NCI-H446 treated with DMSO at 0.1 percent for 48 hours (cell line): ENCODE data around the gene SMC4.
A peak's percentile ranks its signal among the peaks of the same experiment; 100 is the strongest.
"Not testable (repeated sequence)": the region's sequence is repeated elsewhere in the genome, so short reads cannot be mapped to it uniquely, and the experiment has no call there.

ENCODE experiments used
- DNase-seq: peaks from one replicate; lab custom pipeline; 2025; lab: John Stamatoyannopoulos, UW

The SMC4 gene

DNA sequence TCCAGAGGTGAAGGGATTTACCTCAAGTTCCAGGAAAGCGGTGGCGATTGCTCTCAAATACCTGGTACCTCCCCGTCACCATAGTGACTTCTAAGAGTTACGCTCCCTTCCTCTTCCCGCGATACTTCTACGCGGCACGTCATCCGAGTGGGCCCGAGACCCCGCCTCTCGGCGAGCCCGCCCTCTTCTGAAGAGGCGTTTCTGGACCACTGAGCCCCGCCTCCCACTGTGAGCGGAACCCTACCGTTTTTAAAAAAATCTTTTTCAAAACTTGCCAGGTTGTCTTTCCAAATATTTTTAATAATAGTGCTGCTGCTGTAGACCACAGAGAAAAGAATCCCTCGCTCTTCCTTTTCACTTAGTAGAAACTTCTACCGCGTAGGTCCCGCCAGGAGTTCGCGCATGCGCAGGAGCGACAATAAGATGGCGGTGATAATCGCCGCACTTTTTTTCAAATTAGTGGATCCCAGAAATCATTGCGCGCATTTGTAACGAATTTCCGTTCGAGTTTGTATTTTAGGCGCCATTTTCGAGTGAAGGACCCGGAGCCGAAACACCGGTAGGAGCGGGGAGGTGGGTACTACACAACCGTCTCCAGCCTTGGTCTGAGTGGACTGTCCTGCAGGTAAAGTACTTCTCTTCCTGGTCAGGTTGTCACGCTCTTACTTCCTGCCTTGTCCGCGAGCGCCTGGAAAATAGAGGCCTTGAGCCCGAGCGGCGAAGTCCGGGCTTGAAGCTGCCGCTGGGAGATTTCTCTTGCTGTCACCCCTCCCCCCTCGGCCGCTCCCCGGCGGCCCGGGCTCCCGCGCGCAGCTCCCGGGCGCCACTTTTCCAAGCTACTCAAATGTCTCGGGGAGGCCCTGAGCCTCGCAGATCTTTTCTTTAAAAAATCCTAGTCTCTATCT lies at the start of gene SMC4, which contains the start of gene IFT80:
SMC4 (plus strand) TSS at position 526 of the 905 bp plus-strand sequence. CDS start 1,177 bp downstream, outside the sequence.
IFT80 (minus strand) TSS at position 101 of the 905 bp plus-strand sequence. CDS start 14,625 bp downstream, outside the sequence.
- peak; percentile 93 for DNase-seq

DNA sequence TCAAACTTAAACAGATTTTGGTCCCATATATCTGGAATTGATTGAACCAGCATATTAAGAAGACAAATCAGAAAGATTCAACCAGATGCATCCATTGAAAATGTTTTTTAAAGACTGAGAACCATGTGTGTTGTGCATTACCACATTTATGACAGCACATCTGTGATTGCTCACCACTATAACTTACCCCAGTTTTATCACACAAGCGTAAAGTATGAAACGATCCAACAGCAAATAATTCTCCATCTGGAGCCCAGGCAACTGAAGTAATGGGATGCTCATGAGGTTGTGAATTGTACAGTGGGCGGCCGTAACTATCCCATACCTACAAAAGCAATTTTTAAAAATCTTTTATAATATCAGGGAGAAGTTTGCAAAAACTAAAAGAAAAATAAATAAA lies 43.6 kb upstream of the SMC4 start:
- no peak for DNase-seq

DNA sequence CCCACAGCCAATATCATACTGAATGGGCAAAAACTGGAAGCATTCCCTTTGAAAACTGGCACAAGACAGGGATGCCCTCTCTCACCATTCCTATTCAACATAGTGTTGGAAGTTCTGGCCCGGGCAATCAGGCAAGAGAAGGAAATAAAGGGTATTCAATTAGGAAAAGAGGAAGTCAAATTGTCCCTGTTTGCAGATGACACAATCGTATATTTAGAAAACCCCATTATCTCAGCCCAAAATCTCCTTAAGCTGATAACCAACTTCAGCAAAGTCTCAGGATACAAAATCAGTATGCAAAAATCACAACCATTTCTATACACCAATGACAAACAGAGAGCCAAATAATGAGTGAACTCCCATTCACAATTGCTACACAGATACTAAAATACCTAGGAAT lies 36.6 kb upstream of the SMC4 start:
- DNase-seq: not testable (repeated sequence)

DNA sequence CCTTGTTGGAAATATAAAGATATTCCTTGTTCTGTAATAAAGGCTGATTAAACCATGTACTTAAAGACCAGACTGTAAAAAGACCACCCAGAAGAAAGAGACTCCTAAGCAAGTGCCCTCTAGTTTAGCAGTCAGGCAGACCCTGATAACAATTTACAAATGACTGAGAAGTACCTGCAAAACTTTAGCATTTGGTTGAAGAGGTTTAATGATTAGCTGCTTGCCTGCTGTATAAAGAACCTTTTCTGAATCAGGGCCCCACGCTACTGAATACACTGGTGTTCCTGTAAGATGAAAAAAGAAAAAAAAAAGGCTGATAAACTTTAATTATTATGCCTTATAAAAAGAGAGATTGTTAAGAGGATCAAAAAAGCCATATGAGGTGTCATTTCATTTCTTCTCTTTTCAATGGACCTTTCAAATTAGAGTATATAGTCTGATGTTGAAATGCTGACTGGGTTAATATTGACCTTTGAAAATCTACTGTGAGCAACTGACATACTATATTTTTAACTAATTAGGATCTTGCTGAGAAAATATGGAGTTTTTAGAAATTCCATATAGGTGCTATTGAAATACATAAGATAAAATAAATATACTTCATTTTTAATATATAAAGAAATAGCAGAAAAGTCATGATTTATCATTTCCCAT lies 33.5 kb upstream of the SMC4 start:
- no peak for DNase-seq

DNA sequence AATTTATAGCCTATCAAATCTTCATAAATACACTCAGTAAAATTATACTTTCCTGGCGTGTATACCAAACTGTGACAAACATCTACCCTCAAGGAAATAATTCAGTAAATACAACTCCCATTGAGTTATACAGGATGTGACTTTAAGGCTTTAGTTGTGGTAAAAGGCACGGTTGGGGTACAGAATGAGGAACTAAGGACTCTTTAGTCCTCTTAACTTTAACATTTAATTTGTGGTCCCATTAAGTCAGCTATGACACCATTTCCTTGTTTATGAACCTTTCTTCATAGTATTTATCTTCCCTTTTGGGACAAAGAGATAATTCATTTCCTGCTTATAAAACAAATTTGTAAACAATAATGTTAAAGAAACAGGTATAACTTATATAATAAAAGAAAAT lies 30.6 kb upstream of the SMC4 start:
- no peak for DNase-seq

DNA sequence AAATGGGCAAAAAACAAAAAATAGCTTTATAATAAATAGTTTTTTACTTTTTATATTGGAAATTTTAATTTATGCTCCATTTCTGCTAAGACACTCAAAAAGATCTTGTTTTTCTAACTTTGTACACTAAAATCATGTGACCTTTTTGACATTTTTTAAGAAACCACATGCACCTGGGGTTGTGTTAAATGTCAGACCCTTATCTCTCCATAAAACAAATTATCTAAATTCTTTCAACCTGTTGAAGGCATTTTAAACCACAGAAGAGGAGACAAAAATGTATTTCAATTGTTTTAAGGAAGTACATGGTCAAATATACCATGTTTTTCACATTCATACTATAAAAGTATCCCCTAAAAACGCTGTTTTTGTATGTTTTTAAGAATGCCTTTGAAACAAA lies 29.7 kb upstream of the SMC4 start:
- DNase-seq: no peak

DNA sequence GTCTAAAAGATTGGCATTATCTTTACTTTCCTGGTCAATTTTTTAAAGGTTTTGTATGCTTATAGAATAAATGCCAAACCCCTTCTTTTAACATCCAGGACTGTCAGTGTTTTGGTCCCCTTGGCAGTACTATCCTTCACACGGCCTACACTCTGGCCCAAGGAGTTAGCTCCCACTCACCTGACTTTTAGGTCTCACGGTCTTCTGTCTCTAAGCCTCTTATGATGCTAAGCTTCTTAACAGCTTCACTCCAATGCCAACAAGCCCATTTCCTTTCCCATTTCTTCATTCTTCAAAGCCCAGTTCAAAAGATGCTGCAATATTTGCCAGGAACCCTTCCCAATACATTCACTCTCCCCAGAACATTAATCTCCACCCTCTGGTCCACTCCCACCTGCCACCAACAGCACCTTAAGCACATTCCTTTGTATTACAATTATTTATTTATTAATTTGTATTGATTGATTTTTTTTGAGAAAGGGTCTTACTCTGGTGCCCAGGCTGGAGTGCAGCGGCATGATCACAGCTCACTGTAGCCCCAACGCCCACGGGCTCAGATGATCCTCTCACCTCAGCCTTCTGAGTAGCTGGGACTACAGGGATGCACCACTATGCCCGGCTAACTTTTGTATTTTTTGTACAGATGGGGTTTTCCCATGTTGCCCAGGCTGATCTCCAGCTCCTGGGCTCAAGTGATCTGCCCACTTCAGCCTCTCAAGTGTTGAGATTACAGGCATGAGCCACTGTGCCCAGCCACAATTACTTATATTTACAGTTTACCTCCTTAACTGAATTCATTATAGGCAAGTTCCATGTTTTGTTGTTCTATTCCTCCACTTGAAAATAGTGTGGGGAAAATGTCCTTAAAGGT lies 28.2 kb upstream of the SMC4 start:
- no peak for DNase-seq

DNA sequence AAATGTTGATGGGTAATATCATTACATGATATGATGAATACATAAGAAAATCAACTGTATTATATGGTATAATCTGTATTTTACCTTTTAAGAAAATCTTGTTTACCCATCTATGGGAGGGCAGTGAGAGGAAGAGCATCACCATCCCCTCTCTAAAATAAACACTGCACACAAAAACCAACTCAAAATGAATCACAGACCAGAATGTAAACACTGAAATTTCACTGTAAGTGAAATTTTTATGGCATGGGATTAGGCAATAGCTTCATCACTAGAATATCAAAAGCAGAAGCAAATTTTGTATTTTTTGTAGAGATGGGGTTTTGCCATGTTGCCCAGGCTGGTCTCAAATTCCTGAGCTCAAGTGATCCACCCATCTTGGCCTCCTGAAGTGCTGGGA lies 26.7 kb upstream of the SMC4 start:
- no peak for DNase-seq

DNA sequence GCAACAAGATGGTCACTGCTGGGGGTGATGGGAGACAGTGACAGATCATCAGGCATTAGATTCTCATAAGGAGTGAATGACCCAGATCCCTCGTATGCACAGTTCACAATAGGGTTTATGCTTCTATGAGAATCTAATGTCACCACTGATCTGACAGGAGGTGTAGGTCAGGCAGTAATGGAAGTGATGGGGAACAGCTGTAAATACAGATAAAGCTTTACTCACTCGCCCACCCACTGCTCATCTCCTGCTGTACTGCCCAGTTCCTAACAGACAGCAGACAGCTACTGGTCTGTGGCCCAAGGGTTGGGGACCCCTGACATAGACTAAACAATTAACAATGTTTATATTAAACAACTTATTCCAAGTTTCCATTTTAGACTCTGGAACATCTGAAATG lies 25.8 kb upstream of the SMC4 start:
- no peak for DNase-seq

DNA sequence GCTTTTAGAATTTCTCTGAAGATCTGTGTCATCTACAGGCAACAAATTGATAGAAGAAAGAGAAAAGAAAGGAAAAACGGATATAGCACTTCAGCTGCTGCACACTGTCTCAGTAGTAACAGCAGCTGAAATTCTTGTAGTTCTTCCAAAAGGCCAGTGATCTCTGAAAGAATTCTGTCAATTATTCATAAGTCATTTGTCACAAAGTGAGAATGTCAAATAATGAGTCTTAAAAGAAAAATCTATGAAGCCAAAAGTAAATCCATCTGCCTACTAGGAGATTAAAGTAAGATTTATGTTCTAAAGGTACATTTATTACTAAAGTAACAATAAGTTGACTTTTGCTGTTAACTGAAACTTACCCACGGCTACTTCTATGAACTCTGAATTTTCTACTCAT lies 25.0 kb upstream of the SMC4 start:
- no peak for DNase-seq

DNA sequence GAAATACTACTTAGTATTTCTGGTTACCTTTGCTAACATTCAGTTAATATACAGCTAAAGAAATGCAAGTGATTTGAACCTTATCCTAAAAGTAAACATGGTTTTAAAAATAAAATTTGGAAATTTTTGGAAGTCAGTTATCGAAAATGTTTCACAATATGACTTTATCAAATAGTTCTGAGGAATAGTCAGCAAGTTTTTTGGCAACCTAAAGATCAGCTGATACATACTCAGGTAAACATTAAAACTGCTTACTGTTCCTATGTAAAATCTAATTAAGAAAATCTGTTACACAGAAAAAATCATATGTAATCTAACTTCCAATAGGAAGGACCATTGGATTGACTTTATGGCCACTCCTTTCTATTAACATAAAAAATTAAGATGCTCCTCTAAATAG lies 24.5 kb upstream of the SMC4 start:
- no peak for DNase-seq

DNA sequence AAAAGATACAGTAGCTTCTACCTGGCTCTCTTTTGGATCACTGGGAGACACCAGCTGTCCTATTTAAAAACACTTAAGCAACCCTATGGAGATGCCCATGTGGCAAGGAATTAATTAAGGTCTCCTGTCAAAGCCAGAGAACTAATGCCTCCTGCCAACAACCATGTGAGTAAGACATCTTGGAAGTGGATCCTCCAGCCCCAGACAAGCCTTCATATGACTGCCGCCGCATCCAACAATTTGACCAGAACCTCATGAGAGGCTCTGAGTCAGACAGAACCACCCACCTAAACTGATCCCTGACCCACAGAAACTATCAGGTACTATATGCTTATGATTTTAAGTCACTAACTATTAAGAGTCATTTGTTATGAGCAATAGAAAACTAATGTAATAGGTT lies 22.8 kb upstream of the SMC4 start:
- DNase-seq: peak; percentile 44

DNA sequence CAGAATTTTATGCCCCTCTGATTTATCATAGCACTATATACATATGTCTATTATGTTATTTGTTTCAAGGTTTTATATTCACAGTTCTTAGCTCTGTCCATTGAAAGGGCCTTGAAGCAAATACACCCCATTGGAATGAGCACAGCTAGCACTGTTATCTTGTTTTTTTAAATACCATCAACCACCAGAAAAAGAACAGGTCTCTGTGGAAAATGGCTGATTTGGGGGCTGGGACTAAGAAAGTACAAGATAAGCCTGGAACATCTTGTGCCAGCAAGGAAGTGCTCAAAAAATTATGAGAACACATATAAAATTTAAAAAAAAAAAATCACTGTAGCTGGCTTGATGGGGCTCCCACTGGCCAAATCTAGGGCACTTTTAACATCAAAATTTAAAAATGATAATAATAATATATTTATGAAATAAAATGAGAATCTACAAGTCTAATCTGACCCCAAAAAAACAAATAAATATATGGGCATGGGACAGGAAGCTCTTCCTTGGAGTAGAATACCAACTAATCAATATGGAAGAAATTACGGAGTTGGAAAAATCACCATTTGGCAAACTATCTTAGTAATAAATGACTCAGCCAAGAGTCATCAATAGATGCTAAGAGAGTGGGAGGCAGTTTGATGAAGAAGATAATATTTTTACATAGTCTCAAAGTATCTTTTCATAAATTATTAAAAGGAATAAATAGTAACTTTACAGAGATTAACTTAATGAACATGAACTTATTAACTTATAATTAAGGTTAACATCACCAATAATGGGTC lies 20.9 kb upstream of the SMC4 start:
- no peak for DNase-seq

DNA sequence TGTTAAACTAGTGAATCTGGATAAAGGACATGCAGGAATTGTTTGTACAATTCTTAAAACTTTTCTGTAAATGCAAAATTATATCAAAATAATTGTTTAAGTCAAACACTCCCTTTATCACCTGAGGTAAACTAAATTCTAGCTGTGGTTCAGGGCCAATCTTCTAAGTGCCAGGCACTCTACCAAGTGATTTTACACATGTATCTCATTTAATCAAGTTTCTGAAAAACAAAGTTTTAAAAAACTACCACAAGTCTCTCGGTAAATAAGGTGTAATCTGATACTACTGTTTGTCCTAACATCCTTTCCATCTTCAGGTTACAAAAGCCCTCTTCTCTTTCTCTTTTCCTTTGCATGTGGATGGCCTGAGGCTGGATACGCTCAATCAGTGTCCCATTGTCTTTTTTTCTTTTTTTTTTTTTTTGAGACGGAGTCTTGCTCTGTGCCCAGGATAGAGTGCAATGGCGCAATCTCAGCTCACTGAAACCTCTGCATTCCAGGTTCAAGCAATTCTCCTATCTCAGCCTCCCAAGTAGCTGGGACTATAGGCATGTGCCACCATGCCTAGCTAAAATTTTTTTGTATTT lies 19.7 kb upstream of the SMC4 start:
- DNase-seq: no peak

DNA sequence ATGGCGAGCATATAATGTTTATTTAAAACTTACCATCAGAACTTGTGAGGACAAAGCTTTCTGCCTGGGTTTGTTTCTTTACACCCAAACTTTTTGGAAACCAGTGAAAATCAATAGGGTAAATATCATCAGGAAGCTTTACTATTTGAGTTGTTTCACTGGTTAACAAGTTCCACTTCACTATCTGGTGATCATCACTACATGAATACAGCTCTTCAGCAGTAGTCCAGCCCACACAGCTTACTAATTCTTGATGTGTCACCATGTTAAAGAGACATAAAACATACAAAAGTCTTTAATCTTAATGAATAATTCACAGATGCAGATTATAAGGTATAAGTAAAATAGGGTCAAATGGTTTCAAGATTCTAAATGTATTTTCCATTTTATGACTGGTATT lies 18.0 kb upstream of the SMC4 start:
- no peak for DNase-seq

DNA sequence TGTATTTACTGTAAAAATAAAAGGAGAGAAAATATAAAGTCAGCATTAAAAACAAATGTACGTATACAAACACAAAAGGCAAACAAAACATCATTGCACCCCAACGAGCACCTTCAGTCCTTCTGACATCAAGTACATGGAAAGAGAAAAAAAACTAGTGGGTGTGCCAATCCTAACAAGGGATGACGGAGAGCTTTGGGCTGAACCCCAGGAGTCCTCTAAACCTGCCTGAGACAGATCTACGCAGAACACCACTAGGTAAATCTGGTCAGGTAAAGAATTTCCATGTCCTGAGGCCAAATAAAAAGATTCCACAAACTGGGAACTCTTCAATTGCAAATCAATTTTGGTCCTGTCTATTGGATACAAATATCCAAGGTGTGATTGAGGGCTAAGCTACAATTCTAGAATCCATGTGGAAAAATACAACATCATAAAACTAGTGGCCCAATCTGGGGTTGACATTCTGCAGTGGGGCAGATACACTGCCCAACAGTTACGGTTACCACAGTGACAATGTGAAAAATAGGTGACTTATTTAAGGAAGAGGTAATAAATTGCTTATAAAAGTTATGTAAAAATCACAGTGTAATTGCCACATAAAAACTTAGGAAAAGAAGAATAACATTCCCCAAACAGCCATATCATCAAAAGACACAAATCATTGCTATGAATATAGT lies 14.7 kb upstream of the SMC4 start:
- no peak for DNase-seq

DNA sequence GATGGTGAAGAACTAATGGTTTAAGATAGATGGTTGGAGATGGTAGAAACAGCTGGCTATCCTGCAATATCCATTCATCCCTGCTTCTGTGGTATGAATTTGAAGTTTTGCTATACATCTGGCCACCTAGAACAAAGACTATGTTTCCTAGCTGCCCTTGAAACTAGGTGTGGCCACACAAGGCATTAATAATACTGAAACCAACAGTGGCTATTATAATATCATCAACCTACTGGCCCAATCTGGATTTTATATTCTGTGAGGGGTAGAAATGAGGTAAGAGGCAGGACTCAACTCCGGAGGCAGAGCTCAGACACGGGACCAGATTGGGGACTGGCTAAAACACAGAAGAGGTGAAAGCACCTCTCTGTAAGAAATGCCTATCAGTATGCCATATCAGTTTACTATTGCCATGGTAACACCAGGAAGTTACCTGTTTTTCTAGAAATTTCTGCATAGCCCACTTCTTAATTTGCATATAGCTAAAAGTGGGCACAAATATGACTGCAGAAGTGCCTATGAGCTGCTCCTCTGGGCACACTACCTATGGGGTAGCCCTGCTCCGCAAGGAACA lies 8.8 kb upstream of the SMC4 start:
- no peak for DNase-seq

DNA sequence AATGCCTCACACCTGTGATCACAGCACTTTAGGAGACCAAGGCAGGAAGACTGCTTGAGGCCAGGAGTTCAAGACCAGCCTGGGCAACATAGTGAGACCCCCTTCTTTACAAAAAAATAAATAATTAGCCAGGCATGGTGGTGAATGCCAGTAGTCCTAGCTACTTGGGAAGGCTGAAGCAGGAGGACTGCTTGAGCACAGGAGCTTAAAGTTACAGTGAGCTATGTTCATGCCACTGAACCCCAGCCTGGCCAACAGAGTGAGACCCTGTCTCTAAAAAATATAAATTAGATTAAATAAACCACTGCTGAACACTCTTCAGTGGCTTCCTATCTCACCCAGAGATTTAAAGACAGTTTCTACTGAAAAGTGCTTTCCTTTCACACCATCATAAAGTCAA lies 6.7 kb upstream of the SMC4 start:
- DNase-seq: no peak

DNA sequence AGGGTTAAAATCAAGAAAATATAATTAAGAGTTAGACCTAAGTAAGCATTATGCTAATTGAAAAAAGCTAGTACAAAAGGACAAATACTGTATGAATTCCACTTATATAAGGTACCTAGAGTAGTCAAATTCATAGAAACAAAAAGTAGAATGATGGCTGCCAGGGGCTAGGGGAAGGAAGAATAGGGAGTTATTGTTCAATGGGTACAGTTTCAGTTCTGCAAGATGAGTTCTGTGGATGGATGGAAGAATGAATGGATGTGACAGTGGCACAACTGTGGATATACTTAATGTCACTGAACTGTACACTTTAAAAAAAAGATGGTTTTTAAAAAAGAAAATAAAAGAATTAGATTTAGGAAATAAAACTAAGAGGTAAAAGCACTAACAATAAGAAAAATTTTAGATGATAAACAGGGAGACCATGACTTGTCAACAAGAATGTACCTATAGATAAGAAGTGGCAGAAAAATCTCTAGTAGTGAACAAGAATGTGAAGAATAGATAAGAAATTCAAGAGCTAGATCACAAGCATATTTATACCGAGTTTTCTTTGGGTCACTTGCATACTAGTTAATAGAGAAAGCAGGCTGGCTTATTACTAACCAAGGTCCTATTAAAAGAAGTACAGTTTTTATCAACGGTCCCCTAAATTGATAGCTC lies 6.0 kb upstream of the SMC4 start:
- DNase-seq: no peak

DNA sequence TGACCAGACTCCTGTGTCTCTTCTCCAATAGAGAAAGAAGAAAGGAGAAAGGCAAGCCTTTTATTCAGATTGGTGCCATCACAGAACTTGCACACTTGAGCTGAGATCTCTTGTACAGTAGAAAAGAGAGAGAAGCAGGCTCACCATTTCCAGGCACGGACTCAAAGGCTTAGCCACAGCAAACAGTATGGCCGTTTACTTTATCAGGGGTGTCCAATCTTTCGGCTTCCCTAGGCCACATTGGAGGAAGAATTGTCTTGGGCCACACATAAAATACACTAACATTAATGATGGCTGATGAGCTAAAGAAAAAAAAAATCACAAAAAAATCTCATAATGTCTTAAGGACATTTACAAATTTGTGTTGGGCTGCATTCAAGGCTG lies 5.4 kb upstream of the SMC4 start:
- DNase-seq: no peak
